Activated CD8-positive, alpha-beta memory T cell treated with anti-CD3 and anti-CD28 coated beads, Interleukin-2, amount 50 U/mL, for 24 hours (primary cell): ENCODE results near the gene FCN2.

Experiments
- DNase-seq: peaks from one replicate; pipeline ENCODE4 v3.0.0-alpha.2; 2020; ENCODE audit errors: extremely low read depth

FCN2 gene

GRCh38 chr9:134887686-134888602 lies 7.3 kb downstream of the FCN2 start:
- DNase-seq, result no peak

- DNase-seq, result no peak
These were observed 8.1 kb downstream of the FCN2 start for GRCh38 chr9:134888603-134889190.

GRCh38 chr9:134889386-134890154 lies 9.0 kb downstream of the FCN2 start:
- DNase-seq, result no peak

GRCh38 chr9:134890155-134890495 lies 9.5 kb downstream of the FCN2 start:
- DNase-seq, result no peak

- DNase-seq, result no peak
These were observed 10.4 kb downstream of the FCN2 start for GRCh38 chr9:134891053-134891452.

- DNase-seq, result no peak
These were observed 11.1 kb downstream of the FCN2 start for GRCh38 chr9:134891713-134892112.

- DNase-seq, result no peak
These were observed 11.6 kb downstream of the FCN2 start for GRCh38 chr9:134892221-134892620.

- DNase-seq, result no peak
These were observed 12.3 kb downstream of the FCN2 start for GRCh38 chr9:134892820-134893420.

- DNase-seq, result no peak
These were observed 13.7 kb downstream of the FCN2 start for GRCh38 chr9:134894136-134894860.

- DNase-seq, result no peak
These were observed 14.5 kb downstream of the FCN2 start for GRCh38 chr9:134895097-134895496.

GRCh38 chr9:134895567-134895907 lies 14.9 kb downstream of the FCN2 start:
- DNase-seq, result no peak

- no peak for DNase-seq
These were observed 15.6 kb downstream of the FCN2 start for GRCh38 chr9:134895908-134896833.

- DNase-seq, result no peak
These were observed 16.4 kb downstream of the FCN2 start for GRCh38 chr9:134896834-134897583.

- no peak for DNase-seq
These were observed 17.1 kb downstream of the FCN2 start for GRCh38 chr9:134897584-134898170.

GRCh38 chr9:134898319-134898718 lies 17.7 kb downstream of the FCN2 start:
- DNase-seq, result no peak

- no peak for DNase-seq
These were observed 18.6 kb downstream of the FCN2 start for GRCh38 chr9:134899168-134899567.

- DNase-seq, result no peak
These were observed 19.2 kb downstream of the FCN2 start for GRCh38 chr9:134899818-134900217.

- no peak for DNase-seq
These were observed 22.3 kb downstream of the FCN2 start for GRCh38 chr9:134902936-134903335.

GRCh38 chr9:134908524-134909309 lies 28.1 kb downstream of the FCN2 start:
- no peak for DNase-seq
